ENCODE measurements around the gene CYP26A1. TPM values are rescaled to one million over a fixed set of nuclear protein-coding genes. Genes with fewer than 3 reads are reported as not detected.

The CYP26A1 gene
- total RNA-seq, 1 donor from 2014 or later, result not detected

- Histone ChIP-seq H3K27me3 (ENCODE audit: control insufficient read depth, insufficient read depth, low read length) (peaks cover 96% of the 10 kb centered on the region), H3K4me3 (ENCODE audit: low read depth, low read length) (no peak overlapping the region), H3K36me3 (ENCODE audit: control insufficient read depth, insufficient read depth, low read length) (no peaks in the 10 kb centered on the region)
- TF ChIP-seq CTCF (IDR thresholded peaks at IDR 0.05; ENCODE audit: insufficient read depth, low read length, poor library complexity, severe bottlenecking), result no peak
- DNase-seq (ENCODE audit: low read depth), result no peak
Observed at GRCh38 chr10:93066544-93066913, 7.2 kb upstream of the CYP26A1 start.

- DNase-seq (ENCODE audit: low read depth), result no peak
- H3K4me3 ChIP-seq (ENCODE audit: low read depth, low read length), result no peak overlapping the region
- no peaks in the 10 kb centered on the region for H3K36me3 ChIP-seq (ENCODE audit: control insufficient read depth, insufficient read depth, low read length)
- H3K27me3 ChIP-seq (ENCODE audit: control insufficient read depth, insufficient read depth, low read length), result peaks cover 97% of the 10 kb centered on the region
- no peak for TF ChIP-seq CTCF (IDR thresholded peaks at IDR 0.05; ENCODE audit: insufficient read depth, low read length, poor library complexity, severe bottlenecking)
Observed at GRCh38 chr10:93067443-93068365, 6.0 kb upstream of the CYP26A1 start.

- no peak for TF ChIP-seq CTCF (IDR thresholded peaks at IDR 0.05; ENCODE audit: insufficient read depth, low read length, poor library complexity, severe bottlenecking)
- DNase-seq (ENCODE audit: low read depth), result no peak
- no peaks in the 10 kb centered on the region for H3K36me3 ChIP-seq (ENCODE audit: control insufficient read depth, insufficient read depth, low read length)
- H3K27me3 ChIP-seq (ENCODE audit: control insufficient read depth, insufficient read depth, low read length), result peaks cover 97% of the 10 kb centered on the region
- no peak overlapping the region for H3K4me3 ChIP-seq (ENCODE audit: low read depth, low read length)
Observed at GRCh38 chr10:93068411-93069244, 5.1 kb upstream of the CYP26A1 start.

- TF ChIP-seq CTCF (IDR thresholded peaks at IDR 0.05; ENCODE audit: insufficient read depth, low read length, poor library complexity, severe bottlenecking), result no peak
- Histone ChIP-seq H3K4me3 (ENCODE audit: low read depth, low read length) (no peak overlapping the region), H3K36me3 (ENCODE audit: control insufficient read depth, insufficient read depth, low read length) (no peaks in the 10 kb centered on the region), H3K27me3 (ENCODE audit: control insufficient read depth, insufficient read depth, low read length) (peaks cover 97% of the 10 kb centered on the region)
- DNase-seq (ENCODE audit: low read depth), result no peak
Observed at GRCh38 chr10:93069245-93069561, 4.5 kb upstream of the CYP26A1 start.

GRCh38 chr10:93070378-93071176 is 3.1 kb upstream of the CYP26A1 start:
- Histone ChIP-seq H3K36me3 (ENCODE audit: control insufficient read depth, insufficient read depth, low read length) (no peaks in the 10 kb centered on the region), H3K27me3 (ENCODE audit: control insufficient read depth, insufficient read depth, low read length) (peaks cover 97% of the 10 kb centered on the region), H3K4me3 (ENCODE audit: low read depth, low read length) (no peak overlapping the region)
- no peak for TF ChIP-seq CTCF (IDR thresholded peaks at IDR 0.05; ENCODE audit: insufficient read depth, low read length, poor library complexity, severe bottlenecking)
- no peak for DNase-seq (ENCODE audit: low read depth)

All from kidney epithelial cell (primary cell).